ENCODE data around the gene KIF2B.
"Not testable (repeated sequence)": the region's sequence is repeated elsewhere in the genome, so short reads cannot be mapped to it uniquely, and the experiment has no call there.

The KIF2B gene, protein sequence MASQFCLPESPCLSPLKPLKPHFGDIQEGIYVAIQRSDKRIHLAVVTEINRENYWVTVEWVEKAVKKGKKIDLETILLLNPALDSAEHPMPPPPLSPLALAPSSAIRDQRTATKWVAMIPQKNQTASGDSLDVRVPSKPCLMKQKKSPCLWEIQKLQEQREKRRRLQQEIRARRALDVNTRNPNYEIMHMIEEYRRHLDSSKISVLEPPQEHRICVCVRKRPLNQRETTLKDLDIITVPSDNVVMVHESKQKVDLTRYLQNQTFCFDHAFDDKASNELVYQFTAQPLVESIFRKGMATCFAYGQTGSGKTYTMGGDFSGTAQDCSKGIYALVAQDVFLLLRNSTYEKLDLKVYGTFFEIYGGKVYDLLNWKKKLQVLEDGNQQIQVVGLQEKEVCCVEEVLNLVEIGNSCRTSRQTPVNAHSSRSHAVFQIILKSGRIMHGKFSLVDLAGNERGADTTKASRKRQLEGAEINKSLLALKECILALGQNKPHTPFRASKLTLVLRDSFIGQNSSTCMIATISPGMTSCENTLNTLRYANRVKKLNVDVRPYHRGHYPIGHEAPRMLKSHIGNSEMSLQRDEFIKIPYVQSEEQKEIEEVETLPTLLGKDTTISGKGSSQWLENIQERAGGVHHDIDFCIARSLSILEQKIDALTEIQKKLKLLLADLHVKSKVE

DNA sequence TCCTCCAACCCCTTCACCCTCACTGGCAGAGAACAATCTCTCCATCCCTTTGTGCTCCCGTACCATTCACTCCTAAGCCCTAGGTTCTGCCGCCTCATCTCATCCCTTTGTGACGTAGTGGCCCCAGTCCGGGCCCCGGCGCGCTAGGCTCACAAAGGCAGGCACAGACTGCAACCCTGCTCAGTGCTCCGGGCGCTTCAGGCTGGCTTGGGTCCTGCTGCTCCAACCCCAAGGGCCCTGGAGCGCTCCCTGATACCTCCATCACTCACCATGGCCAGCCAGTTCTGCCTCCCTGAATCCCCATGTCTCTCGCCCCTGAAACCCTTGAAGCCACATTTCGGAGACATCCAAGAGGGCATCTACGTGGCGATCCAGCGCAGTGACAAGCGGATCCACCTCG lies at the start of gene KIF2B:
KIF2B (plus strand) TSS at position 164 of the 400 bp plus-strand sequence; CDS start at position 271, 107 bp downstream.
- DNase-seq (ENCODE audit: low read depth, low spot score): no peak

DNA sequence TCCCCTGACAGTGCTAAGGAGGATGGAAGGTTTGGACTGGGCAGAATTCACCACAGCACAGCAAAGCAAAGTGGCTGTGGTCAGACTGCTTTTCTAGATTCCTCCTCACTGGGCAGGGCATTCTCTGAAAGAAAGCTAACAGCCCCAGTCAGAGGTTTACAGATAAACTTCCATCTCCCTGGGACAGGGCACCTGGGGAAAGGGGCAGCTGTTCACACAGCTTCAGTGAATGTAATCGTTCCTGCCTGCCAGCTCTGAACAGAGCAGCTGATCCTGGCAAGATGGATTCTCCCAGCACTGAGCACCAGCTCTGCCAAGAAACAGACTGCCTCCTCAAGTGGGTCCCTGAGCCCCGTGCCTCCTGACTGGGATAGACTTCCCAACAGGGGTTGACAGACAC lies 42.4 kb upstream of the KIF2B start:
- DNase-seq (ENCODE audit: low read depth, low spot score): no peak

DNA sequence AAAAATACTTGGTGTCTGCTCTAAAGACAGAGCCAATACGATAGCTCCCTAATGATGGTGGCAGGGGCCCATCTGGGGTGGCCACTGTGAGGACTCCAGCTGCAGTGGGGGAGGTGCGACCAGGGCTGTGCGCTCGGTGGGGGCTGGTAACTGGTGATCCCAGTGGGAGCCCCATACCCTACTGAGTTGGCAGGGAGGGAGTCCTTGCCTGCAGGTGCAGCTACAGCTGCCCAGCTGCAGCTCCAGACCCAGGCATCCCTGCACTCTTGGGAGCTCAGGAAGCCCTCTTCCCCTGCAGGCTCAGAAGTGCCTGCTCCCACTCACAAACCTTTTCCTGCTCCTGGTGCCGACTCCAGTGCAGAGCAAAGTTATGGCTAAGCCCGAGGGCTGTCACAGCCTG lies 31.2 kb upstream of the KIF2B start:
- DNase-seq (ENCODE audit: low read depth, low spot score): no peak

DNA sequence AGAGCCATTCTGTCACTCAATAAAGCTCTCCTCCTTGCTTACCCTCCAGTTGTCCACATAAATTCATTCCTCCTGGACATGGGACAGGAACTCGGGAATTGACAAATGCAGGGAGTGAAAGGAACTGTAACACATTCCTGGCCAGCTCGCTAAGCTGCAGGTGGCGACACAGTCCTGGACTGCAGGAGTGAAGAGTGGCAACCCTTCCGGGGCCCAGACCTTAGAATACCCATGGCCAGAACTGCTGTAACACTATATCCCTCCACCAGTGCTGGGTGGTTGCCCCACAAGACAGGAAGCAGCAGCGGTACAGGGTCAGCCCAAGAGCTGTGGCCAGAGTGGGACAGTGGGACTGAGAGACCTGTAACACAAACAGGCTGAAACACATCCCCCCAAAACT lies 30.3 kb upstream of the KIF2B start:
- DNase-seq (ENCODE audit: low read depth, low spot score): no peak

DNA sequence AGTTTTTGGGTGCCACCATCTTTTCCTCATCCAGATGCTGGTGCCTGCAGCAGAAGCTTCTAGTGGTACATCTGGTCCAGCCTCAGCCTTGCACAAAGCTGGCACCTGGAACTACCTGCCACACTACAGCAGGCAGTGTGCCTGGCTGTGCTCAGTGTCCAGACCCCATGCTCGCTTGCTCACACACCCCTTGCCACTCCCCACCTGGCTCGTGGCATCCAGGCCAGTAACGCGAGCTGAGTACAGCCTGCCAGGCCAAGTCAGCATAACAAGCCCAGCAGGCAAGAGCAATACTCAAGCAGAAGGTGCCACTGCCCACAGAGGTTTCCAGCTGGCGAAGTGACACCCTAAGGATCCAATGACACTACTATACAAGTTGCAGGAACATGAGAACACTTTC lies 29.7 kb upstream of the KIF2B start:
- no peak for DNase-seq (ENCODE audit: low read depth, low spot score)

DNA sequence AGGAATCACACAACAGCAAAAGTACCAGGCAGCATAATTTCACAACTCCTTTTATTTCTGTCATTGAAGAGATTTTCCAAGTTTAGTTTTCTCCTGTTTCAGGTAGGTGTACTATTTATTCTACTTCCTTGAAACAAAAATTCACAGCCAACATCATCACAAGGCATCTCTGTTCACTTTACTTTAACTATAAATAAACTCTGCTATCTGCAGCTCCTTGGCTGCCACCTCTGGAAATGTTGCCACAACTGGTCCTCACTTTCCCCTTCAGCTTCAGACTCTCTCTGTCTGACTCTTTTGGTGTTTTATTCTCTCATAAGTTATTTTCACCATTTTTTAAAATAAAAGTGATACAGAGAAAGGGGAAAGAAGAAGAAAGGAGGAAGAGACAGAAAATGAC lies 27.9 kb upstream of the KIF2B start:
- no peak for DNase-seq (ENCODE audit: low read depth, low spot score)

DNA sequence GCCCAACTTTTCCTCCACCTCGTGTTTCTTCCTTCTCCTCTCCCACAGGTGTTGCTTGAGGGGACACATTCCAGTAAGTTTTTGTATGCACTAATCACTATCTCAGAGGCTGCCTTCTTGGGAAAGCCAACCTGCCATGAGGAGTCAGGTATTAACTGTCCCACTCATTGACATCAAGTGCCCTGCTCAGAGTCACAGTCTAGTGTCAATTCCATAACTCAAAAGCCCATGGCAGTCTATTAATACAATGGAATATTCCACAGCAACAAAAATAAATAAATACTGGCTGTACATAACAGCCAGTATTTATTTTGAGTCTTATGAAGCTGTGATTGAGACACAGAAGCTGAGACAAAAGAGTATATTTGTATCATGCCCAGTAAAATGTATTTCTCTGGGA lies 26.1 kb upstream of the KIF2B start:
- no peak for DNase-seq (ENCODE audit: low read depth, low spot score)

DNA sequence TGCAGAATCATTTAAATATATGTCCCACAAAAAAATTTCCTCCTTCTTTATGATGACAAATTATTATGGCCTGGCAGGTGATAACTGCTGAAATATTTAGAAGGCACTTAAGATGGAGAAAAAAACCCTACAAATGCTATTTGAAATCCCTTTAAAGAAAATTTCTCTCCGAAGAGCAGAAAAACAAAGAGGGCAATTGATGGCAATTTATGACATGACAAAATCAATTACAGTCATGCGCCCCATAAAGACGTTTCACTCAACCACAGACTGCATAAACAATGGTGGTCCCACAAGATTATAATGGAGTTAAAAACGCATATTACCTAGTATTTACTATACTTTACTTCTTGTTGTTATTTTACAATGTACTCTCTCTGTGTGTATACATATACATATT lies 25.2 kb upstream of the KIF2B start:
- no peak for DNase-seq (ENCODE audit: low read depth, low spot score)

DNA sequence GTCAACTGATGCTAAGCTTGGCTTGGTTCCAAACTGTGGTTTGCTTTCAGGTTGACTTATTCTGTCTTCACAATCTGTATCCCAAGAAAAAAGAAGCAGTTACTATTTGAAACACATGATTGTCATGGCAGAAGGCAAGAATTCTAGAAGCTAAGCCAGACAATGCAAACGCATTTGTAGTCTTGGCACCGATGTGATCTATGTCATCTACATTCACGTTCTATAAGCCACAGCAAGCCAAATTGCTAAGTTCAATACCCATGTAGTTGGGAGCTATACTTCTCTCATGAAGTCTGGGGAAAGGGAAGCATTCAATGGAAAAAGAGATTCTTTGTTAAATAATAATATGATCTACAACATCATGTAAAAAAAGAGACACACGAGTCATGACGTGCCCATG lies 18.3 kb upstream of the KIF2B start:
- DNase-seq (ENCODE audit: low read depth, low spot score): no peak

DNA sequence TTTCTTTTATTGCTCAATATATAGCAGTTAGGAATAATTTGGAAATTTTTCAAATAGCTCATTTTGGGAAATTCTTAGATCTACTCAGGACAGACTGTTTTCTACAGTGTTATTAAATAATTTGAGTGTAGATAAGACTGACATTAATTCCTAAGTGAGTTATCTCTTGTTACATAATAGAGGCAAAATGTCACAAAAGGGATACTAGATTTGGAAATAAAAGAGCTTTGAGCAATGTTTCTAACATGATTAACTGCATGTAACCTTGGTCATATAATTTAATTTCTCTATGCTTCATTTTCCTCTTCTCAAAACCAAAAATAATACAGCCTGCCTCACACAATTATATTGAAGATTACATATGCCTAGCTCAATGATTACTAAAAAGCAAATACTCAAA lies 16.3 kb upstream of the KIF2B start:
- no peak for DNase-seq (ENCODE audit: low read depth, low spot score)

DNA sequence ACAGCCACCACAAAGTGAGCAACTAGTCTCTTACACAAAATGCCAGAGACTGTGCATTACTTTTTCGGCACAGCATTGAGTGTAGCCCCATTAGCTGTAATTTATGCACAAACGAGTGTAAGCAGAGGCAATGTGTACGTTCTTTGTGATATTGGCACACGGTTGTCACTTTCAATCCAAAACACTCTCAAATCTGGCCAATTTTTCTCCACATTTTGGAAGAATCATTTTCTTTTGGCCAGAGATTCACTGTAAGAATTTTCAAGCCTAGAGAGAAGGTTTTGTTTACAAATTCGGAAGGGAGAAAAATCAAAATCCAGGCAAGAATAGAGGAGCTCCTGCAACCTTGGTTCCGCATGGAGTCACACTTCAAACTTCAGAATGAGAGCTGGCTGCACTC lies 15.4 kb upstream of the KIF2B start:
- no peak for DNase-seq (ENCODE audit: low read depth, low spot score)

DNA sequence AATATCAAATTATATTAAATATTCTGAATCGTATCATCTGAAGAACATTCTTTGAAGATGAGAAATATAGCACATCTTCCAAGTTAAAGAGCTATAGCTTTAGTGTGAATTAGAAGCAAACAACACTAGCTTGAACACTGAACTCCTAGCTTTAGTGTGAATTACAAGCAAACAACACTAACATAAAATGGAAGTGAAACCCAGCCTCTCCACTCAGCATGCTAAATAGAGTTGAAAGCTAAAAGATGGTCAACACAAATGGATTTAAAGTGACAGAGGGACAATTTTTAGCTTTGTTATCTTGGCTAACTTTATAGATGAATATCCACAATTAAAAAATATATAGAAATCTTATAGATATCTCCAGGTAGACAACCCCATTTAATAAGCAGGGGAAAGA lies 4.5 kb upstream of the KIF2B start:
- no peak for DNase-seq (ENCODE audit: low read depth, low spot score)

DNA sequence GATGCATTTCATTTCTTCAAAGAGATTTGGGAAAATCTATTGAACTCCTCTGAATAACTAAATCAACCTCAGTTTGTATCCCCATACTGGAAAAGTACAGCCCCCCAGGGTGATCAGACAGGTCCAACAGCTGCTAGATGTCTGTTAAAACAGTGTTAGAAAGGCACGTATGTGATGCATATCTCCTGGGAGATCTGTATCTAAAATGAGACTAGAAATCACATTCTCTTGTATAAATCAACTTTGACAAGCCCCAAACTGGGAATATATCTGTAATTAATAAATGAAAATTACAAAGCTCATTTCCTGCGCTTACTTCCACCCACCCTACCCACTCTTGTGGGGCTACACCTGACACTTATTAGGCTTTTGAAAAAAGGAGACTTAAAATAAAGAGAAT lies 3.8 kb upstream of the KIF2B start:
- no peak for DNase-seq (ENCODE audit: low read depth, low spot score)

DNA sequence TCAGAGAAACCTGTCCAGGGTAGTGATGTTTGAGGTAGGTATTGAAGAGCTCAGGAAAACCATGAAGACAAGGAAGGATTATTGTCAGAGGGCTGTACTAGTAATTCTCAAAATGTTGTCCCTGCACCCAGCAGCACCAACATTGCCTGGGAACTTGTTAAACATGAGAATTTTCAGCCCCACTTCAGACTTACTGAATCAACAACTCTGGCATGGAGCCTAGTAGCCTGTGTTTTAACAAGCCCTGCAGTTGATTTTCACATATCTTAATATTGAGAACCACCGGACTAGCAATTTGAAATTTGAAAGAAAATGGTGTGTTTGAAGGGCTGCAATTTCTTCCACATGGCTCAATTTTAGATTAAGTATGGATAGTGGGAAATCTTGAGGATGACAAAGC lies 2.8 kb upstream of the KIF2B start:
- no peak for DNase-seq (ENCODE audit: low read depth, low spot score)

DNA sequence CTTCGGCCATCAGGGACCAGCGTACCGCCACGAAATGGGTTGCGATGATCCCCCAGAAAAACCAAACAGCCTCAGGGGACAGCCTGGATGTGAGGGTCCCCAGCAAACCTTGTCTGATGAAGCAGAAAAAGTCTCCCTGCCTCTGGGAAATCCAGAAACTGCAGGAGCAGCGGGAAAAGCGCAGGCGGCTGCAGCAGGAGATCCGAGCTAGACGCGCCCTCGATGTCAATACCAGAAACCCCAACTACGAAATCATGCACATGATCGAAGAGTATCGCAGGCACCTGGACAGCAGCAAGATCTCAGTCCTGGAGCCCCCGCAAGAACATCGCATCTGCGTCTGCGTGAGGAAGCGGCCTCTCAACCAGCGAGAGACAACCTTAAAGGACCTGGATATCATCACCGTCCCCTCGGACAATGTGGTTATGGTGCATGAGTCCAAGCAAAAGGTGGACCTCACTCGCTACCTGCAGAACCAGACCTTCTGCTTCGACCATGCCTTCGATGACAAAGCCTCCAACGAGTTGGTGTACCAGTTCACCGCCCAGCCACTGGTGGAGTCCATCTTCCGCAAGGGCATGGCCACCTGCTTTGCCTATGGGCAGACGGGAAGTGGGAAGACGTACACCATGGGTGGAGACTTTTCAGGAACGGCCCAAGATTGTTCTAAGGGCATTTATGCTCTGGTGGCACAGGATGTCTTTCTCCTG lies 769 bp downstream of the KIF2B start:
- no peak for DNase-seq (ENCODE audit: low read depth, low spot score)

DNA sequence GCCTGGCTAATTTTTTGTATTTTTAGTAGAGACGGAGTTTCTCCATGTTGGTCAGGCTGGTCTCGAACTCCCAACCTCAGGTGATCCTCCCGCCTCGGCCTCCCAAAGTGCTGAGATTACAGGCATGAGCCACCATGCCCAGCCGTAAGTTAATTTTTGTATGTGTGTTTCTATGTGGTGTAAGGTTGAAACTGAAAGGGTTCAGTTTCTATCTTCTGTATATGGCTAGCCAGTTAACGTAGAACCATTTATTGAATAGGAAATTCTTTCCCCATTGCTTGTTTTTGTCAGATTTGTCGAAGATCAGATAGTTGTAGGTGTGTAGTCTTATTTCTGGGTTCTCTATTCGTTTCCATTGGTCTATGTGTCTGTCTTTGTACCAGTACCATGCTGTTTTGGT lies 12.0 kb downstream of the KIF2B start:
- DNase-seq (ENCODE audit: low read depth, low spot score): not testable (repeated sequence)

DNA sequence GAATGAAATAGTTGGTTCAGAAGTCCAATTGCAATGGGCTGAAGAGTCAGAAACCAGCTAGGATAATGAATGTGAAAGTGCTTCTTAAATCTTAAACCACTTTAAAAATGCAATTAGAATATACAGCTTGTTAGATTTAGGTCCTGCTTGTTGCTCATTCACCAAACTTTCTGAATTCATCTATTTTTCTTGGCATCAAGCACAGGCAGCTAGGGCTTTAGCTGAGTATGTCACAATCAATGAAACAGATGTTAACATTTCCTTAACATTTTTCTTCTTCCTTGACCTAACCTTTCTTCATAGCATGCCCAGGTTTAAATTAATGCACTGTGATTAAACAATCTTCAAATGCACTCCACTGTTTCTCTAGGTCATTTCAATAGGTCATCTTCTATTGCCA lies 14.4 kb downstream of the KIF2B start:
- DNase-seq (ENCODE audit: low read depth, low spot score): peak; percentile 10

DNA sequence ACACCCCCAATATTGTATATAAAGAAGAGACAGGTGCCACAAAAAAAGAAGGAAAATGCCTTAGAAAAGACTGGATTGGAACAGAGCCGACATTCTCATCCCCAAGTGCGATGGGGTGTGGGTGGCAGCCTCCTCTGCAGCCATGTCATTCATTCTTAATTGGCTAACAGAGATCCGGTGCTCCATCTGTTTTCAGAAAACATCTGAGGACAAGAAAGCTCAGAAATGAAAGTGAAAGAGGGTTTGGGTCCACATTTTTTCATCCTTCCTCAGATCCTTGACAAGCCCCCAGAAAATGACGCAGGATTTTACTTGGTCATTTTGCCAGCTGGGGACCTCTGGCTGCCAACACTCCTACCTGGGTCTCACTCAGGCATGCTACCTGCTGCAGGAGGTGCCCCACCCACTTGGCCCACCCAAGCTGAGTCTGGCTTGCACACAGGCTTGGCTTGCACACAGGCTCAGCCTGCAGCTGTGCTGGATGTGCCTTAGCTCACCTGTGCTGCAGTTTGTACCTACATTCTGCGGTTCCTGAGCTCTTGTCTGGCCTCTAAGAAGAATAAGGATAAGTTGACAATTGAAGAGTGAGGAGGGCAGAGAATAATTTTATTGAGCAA lies 21.9 kb downstream of the KIF2B start:
- no peak for DNase-seq (ENCODE audit: low read depth, low spot score)

DNA sequence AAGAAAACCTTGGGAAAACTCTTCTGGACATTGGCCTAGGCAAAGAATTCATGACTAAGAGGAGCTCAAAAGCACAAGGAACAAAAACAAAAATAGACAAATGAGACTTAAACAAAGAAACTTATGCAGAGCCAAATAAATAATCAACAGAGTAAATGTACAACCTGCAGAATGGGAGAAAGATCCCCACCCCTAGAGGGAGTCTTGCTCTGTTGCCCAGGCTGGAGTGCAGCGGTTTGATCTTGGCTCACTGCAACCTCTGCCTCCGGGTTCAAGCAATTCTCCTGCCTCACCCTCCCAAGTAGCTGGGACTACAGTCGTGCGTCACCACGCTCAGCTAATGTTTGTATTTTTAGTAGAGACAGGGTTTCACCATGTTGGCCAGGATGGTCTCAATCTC lies 48.4 kb downstream of the KIF2B start:
- not testable (repeated sequence) for DNase-seq (ENCODE audit: low read depth, low spot score)

Measured in astrocyte of the hippocampus (primary cell).